HepG2 (cell line): ENCODE results near the gene CCDC34. TPM values are rescaled to one million over a fixed set of nuclear protein-coding genes. Genes with fewer than 3 reads are reported as not detected.

Experiments used
- AGO2 ChIP-seq: fragments of 200-400 bp; formaldehyde crosslinking; optimal IDR thresholded peaks from 2 replicates; pipeline ENCODE3; 2017; ENCODE audit warnings: mild to moderate bottlenecking, low read depth, low read length, moderate library complexity
- CBX2 ChIP-seq, 2 experiments: fragments of 200-600 bp in 1 of 2; sonication (generic); formaldehyde crosslinking in 1 of 2; IDR thresholded peaks; 2 replicates each; pipeline versions ENCODE4 v1.7.0 to v1.8.1; 2018 to 2022; ENCODE audit warnings: low read depth in 2 of 2, low read length in 1 of 2, mild to moderate bottlenecking in 1 of 2, missing genetic modification reagents in 1 of 2
- EZH2 ChIP-seq: conservative IDR thresholded peaks from 2 replicates; pipeline ENCODE4 v1.6.1; 2012; ENCODE audit warnings: mild to moderate bottlenecking, low read depth, low read length, moderate library complexity
- FOSL1 ChIP-seq: sonication (generic); formaldehyde crosslinking; IDR thresholded peaks from 2 replicates; pipeline ENCODE4 v1.9.0; 2021; ENCODE audit warnings: missing genetic modification reagents, borderline replicate concordance
- HMGXB3 ChIP-seq: sonication (generic); formaldehyde crosslinking; IDR thresholded peaks from 2 replicates; pipeline ENCODE4 v1.4.0; 2020; ENCODE audit warnings: missing genetic modification reagents, borderline replicate concordance
- NFIB ChIP-seq: sonication (generic); formaldehyde crosslinking; IDR thresholded peaks from 2 replicates; pipeline ENCODE4 v1.9.0; 2021; ENCODE audit warnings: missing genetic modification reagents, mild to moderate bottlenecking, borderline replicate concordance
- SMAD9 ChIP-seq: sonication (generic); formaldehyde crosslinking; IDR thresholded peaks from 2 replicates; pipeline ENCODE4 v1.5.1; 2020; ENCODE audit warnings: mild to moderate bottlenecking, missing genetic modification reagents
- SNAPC5 ChIP-seq: sonication (generic); formaldehyde crosslinking; IDR thresholded peaks from 2 replicates; pipeline ENCODE4 v1.8.1; 2023; ENCODE audit warnings: mild to moderate bottlenecking, missing genetic modification reagents, borderline replicate concordance
- THAP8 ChIP-seq: sonication (generic); formaldehyde crosslinking; IDR thresholded peaks from 2 replicates; pipeline ENCODE4 v1.5.1; 2020; ENCODE audit warnings: missing genetic modification reagents, mild to moderate bottlenecking, borderline replicate concordance
- ZBTB7A ChIP-seq: sonication (generic); formaldehyde crosslinking; IDR thresholded peaks from 2 replicates; pipeline ENCODE4 v1.8.0; 2022; ENCODE audit warnings: mild to moderate bottlenecking, missing genetic modification reagents
- ZFP36L2 ChIP-seq: sonication (generic); formaldehyde crosslinking; IDR thresholded peaks from 2 replicates; pipeline ENCODE4 v1.4.0; 2020; ENCODE audit warnings: missing genetic modification reagents
- ZNF101 ChIP-seq: sonication (generic); formaldehyde crosslinking; IDR thresholded peaks from 2 replicates; pipeline ENCODE4 v1.4.0; 2020; ENCODE audit warnings: mild to moderate bottlenecking, low read depth, missing genetic modification reagents, borderline replicate concordance
- ZNF557 ChIP-seq: sonication (generic); formaldehyde crosslinking; IDR thresholded peaks from 2 replicates; pipeline ENCODE4 v1.4.0; 2020; ENCODE audit warnings: missing genetic modification reagents
- ZNF574 ChIP-seq: sonication (generic); formaldehyde crosslinking; IDR thresholded peaks from 2 replicates; pipeline ENCODE4 v1.4.0; 2020; ENCODE audit warnings: missing genetic modification reagents
- ZNF652 ChIP-seq: IDR thresholded peaks from 2 replicates; pipeline ENCODE4 v1.6.1; 2016; ENCODE audit warnings: low read depth, borderline replicate concordance
- ZNF670 ChIP-seq: sonication (generic); formaldehyde crosslinking; IDR thresholded peaks from 2 replicates; pipeline ENCODE4 v1.8.0; 2022; ENCODE audit warnings: mild to moderate bottlenecking, missing genetic modification reagents, borderline replicate concordance
- ZNF740 ChIP-seq: sonication (generic); formaldehyde crosslinking; IDR thresholded peaks from 2 replicates; pipeline ENCODE4 v1.4.0; 2020; ENCODE audit warnings: missing genetic modification reagents
- ZNF883 ChIP-seq: sonication (generic); formaldehyde crosslinking; IDR thresholded peaks from 2 replicates; pipeline ENCODE4 v1.5.1; 2020; ENCODE audit warnings: mild to moderate bottlenecking, missing genetic modification reagents; ENCODE audit errors: not compliant biosample characterization
- polyA plus RNA-seq, 8 experiments: library from polyadenylated mRNA; depleted of rRNA in 3 of 8; stranded (reverse) in 7 of 8; unstranded in 1 of 8; fragments of >200 nt; fragmentation: Illumina TruSeq in 4 of 8; extraction: Trizol in 4 of 8; gene quantifications; 2 replicates each; pipeline versions ENCODE4 v1.2.1 to v1.2.3, GENCODE V29; 2011 to 2016; ENCODE audit warnings: low read depth in 4 of 8, missing spikeins in 1 of 8, mixed read lengths in 1 of 8; ENCODE audit not compliant: insufficient read depth in 1 of 8
- total RNA-seq, 5 experiments: library from RNA; depleted of rRNA; stranded (reverse); fragments of >200 nt; fragmentation: Illumina TruSeq; extraction: Trizol; gene quantifications; 2 replicates each; pipeline ENCODE4 v1.2.3, GENCODE V29; 2016; ENCODE audit warnings: low read depth in 1 of 5

Gene CCDC34
- total and polyA plus RNA-seq, 2 of the 13 experiments (the other 11 are each of a cell fraction or from before 2014, with no cell fraction given) = 7.6 to 34.3 TPM

GRCh38 chr11:27304514-27304913 lies 58.5 kb downstream of the CCDC34 start (continued):
- TF ChIP-seq ZNF652 (CRISPR knock-in tag) = no peak
- TF ChIP-seq SNAPC5 (CRISPR knock-in tag) = no peak
- TF ChIP-seq ZNF740 (CRISPR knock-in tag) = peak; percentile 36; the same call in 1 of the 2 replicates
- TF ChIP-seq EZH2 = no peak
- no peak for TF ChIP-seq ZNF101 (CRISPR knock-in tag)
- TF ChIP-seq CBX2 (IDR thresholded peaks at IDR 0.05; ENCODE audit: low read depth, low read length) = no peak
- TF ChIP-seq CBX2 (CRISPR knock-in tag; IDR thresholded peaks at IDR 0.05; ENCODE audit: low read depth) = no peak
- no peak for TF ChIP-seq THAP8 (CRISPR knock-in tag)
- TF ChIP-seq NFIB (CRISPR knock-in tag) = no peak
- TF ChIP-seq ZNF557 (CRISPR knock-in tag) = no peak
- TF ChIP-seq ZNF670 = no peak
- peak; percentile 31 for TF ChIP-seq ZNF883 (CRISPR knock-in tag)
- TF ChIP-seq FOSL1 (CRISPR knock-in tag) = no peak
- no peak for TF ChIP-seq SMAD9
- no peak for TF ChIP-seq AGO2
- TF ChIP-seq ZFP36L2 (CRISPR knock-in tag) = no peak
- TF ChIP-seq ZNF574 (CRISPR knock-in tag) = peak; percentile 50
- no peak for TF ChIP-seq ZBTB7A (CRISPR knock-in tag)
- no peak for TF ChIP-seq HMGXB3 (CRISPR knock-in tag)
